Measurements from ENCODE around the gene RAI1.

Gene RAI1

DNA sequence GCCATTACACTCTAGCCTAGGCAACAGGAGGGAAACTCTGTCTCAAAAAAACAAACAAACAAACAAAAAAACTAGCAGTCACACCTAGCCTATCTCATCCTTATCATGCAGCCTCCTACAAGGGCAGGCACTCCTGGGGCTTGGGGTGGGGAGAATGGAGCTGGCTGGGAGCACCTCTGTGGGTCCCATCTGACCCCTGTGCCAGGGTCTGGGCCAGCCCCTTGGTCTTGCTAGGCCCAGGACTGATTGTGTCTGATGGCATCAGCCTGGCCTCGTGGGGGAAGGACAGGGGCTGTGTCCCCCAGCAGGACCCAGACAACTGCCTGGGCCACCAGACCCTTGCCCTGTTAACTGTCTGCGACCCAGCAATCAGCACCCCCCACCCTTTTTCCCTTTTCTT, 105.7 kb downstream of the RAI1 start:
- DNase-seq (ENCODE audit: low read depth), result no peak

DNA sequence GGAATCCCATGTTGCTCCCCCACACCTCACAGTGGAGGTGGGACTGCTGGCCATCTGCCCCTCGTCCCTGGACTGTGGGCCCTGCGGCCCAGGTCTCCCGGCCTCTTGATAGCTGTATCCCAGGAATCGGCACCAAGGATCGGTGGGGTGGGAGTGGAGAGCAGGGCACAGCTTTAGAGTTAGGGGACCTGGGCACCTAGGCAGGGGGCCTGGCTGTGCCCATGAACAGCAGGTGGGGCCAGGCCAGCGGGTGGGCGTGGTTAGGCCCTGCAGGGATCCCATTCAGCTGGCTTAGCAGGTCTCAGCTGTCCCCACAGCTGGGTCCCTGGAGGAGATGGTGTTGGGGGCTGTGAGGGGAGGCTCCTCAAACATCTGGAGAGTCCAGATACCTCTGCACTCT, 106.3 kb downstream of the RAI1 start:
- DNase-seq (ENCODE audit: low read depth), result no peak

DNA sequence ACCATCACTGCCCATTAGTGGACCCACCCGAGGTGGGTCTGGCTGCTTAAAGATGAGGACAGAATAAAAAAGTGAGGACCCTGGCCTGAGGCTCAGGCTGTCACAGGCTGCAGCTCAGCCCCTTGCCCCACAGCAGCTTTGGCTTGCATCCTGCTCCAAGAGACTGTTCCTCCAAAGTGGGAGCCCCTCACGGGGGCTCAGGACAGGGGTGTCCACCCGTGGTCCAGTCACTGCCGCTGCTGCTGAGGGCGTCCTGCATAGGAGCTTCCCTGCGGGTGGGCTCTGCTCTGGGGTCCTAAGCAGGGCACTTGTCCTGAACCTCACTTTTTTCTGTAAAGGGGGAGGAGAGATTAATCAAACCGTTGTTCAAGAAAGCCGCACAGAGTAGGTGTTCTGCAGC, 107.7 kb downstream of the RAI1 start:
- no peak for DNase-seq (ENCODE audit: low read depth)

DNA sequence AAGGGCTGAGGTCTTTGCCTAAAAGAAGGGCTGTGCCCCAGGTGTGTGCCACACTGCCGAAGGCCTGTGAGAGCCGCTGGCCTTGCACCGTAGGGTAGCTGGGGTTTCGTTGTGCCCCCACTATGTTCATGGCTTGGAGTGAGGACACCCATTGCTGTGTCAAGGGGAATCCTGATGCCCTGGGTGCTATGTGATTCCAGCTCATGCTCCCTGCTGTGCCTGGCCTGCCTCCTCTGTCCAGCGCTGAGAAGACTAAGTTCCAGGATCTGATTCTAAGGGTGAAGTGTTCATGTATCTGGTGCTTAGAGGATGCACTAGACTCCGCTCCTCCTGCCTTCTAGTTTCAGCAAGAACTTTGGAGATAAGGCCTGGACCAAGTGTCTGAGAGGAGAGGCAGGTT, 108.2 kb downstream of the RAI1 start:
- DNase-seq (ENCODE audit: low read depth), result no peak

DNA sequence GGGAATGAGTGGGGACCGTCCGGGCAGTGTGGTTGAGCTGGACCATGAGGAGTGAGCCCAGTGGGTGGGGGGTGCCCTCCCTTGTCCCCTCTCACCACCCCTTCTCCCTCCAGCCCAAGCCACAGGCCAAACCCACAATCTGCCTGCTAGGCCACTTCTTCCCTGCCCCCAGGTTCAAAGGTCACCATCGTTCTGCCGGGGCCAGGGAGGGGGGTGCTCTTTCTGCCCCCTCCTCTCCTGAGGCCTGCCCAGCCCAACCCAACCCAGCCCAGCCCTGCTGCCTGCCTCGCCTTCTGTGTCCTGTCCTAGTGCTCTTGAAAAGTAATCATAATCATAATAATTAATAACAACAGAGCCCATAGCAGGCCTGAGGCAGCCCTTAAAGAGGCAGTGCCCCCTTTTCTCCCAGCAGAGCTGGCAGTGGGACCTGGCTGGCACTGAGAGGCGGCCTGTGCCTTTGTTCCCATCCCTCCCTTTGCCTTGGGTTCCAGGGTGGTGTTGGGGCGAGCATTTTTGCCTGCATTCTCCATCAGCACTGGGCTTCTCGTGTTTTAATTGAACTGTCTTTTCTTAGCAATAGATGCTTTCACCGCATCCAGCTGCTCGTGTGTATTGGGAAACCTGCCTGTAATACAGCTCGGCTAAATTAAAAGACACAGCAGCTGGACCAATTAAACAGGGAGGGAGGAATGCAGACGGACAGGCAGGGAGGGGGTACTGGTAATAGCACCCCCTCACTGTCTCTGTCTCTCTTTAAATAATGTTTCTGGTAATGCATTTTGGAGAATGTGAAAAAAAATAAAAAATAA, 108.8 kb downstream of the RAI1 start:
- DNase-seq (ENCODE audit: low read depth), result no peak

DNA sequence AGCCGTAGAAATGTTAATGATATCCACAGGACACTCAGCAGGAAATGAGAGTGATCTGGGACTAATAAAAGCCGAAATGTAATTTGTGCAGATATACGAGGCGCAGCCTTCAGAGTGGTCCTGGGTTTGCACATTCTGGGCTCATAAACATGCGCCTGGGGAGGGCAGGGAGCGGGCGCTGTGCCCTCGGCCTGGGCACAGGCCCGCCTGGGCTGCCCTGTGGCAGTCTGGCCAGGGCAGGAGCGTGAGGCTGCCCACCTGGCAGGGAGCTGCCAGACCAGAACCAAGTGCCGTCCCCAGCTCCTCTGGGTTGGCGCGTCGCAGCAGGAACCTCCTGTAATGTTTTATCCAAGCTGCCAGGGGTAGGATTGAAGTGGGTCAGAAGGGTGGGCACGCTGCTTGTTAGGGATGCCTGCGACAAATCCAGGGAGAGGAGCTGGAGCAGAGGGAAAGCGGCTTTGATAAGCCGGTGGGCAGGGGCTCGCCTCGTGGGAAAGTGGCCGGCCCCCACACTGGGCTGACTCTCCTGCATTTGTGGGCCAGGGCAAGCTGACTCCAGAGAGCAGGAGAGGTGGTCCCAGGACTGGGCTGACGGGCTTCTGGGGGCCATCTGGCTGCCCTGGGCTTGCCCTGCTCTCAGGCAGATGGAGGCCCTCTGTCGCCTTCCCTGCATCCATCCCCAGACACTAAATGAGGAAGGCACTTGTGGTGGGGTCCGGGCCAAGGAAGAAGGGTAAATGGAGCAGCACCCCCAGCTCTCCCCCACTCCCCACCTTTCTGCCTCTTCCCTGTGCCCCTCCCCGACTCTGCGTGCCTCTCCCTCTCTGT, 109.6 kb downstream of the RAI1 start:
- DNase-seq (ENCODE audit: low read depth), result no peak

DNA sequence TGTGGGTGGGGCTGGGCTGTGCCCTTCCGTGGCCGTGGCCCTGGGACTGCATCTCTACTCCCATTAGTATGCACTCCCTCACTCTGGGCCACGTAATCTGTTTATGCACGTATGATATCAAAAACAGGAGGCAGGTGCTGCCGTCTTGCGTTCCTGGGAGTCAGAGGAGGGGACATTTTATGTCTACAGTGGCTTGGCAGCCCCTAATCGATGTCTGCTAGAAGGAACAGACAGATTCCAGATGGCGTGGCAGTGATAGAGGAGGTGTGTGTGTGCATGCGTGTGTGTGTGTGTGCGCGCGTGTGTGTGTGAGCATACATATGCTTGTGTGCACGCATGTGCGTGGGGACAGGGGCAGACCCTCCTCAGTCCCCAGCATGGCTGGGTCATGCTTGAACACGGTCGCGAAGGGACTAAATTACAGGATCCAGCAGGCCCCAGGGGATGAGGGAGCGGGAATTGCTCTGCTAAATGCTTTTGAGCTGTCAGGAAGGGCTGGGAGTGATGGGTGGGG, 110.8 kb downstream of the RAI1 start:
- DNase-seq (ENCODE audit: low read depth), result no peak

DNA sequence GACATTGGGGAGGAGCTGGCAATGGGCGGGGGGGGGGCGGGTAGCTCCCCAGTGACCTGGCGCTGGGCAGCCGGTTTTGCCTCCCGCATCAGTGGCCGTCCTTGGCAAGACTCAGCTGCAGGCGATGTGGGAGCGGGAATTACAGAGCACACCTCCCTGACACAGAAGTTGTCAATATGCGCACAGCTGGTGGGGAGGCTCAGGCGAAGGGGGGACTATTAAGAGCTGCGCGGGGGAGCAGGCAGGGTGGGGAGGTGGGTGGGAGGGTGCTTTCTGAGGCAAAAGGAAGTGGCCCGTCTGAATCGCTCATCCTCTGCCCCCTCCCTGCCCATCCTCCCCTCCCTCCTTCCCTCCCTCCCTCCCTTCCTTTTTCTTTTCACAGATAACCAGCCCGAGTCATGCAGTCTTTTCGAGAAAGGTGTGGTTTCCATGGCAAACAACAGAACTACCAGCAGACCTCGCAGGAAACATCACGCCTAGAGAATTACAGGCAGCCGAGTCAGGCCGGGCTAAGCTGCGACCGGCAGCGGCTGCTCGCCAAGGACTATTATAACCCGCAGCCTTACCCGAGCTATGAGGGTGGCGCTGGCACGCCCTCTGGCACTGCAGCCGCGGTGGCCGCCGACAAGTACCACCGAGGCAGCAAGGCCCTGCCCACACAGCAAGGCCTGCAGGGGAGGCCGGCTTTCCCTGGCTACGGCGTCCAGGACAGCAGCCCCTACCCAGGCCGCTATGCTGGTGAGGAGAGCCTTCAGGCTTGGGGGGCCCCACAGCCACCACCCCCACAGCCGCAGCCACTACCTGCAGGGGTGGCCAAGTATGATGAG, 111.5 kb downstream of the RAI1 start:
- DNase-seq (ENCODE audit: low read depth), result peak; percentile 93

DNA sequence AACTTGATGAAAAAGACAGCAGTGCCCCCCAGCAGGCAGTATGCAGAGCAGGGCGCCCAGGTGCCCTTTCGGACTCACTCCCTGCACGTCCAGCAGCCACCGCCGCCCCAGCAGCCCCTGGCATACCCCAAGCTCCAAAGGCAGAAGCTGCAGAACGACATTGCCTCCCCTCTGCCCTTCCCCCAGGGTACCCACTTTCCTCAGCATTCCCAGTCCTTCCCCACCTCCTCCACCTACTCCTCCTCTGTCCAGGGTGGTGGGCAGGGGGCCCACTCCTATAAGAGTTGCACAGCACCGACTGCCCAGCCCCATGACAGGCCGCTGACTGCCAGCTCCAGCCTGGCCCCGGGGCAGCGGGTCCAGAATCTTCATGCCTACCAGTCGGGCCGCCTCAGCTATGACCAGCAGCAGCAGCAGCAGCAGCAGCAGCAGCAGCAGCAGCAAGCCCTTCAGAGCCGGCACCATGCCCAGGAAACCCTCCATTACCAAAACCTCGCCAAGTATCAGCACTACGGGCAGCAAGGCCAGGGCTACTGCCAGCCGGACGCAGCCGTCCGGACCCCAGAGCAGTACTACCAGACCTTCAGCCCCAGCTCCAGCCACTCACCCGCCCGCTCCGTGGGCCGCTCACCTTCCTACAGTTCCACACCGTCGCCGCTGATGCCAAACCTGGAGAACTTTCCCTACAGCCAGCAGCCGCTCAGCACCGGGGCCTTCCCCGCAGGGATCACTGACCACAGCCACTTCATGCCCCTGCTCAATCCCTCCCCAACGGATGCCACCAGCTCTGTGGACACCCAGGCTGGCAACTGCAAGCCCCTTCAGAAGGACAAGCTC, 112.3 kb downstream of the RAI1 start:
- no peak for DNase-seq (ENCODE audit: low read depth)

DNA sequence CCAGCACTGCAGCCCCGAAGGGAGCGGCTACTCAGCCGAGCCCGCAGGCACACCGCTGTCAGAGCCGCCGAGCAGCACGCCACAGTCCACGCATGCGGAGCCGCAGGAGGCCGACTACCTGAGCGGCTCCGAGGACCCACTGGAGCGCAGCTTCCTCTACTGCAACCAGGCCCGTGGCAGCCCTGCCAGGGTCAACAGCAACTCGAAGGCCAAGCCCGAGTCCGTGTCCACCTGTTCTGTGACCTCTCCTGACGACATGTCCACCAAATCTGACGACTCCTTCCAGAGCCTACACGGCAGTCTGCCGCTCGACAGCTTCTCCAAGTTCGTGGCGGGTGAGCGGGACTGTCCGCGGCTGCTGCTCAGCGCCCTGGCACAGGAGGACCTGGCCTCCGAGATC, 113.1 kb downstream of the RAI1 start:
- no peak for DNase-seq (ENCODE audit: low read depth)

DNA sequence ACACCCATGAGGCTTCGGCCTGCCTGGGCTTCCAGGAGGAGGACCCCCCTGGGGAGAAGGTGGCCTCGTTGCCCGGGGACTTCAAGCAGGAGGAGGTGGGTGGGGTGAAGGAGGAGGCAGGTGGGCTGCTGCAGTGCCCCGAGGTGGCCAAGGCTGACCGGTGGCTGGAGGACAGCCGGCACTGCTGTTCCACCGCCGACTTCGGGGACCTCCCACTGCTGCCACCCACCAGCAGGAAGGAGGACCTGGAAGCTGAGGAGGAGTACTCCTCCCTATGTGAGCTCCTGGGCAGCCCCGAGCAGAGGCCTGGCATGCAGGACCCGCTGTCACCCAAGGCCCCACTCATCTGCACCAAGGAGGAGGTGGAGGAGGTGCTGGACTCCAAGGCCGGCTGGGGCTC, 114.0 kb downstream of the RAI1 start:
- DNase-seq (ENCODE audit: low read depth), result no peak

DNA sequence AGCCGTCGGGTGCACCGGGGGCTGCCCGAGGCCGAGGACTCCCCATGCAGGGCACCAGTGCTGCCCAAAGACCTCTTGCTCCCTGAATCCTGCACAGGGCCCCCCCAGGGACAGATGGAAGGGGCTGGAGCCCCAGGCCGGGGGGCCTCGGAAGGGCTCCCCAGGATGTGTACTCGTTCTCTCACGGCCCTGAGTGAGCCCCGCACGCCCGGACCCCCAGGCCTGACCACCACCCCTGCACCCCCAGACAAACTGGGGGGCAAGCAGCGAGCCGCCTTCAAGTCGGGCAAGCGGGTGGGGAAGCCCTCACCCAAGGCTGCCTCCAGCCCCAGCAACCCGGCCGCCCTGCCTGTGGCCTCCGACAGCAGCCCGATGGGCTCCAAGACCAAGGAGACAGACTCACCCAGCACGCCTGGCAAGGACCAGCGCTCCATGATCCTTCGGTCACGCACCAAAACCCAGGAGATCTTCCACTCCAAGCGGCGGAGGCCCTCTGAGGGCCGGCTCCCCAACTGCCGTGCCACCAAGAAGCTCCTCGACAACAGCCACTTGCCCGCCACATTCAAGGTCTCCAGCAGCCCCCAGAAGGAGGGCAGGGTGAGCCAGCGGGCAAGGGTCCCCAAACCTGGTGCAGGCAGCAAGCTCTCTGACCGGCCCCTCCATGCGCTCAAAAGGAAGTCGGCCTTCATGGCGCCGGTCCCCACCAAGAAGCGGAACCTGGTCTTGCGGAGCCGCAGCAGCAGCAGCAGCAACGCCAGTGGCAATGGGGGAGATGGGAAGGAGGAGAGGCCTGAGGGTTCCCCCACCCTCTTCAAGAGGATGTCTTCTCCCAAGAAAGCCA, 114.9 kb downstream of the RAI1 start:
- no peak for DNase-seq (ENCODE audit: low read depth)

DNA sequence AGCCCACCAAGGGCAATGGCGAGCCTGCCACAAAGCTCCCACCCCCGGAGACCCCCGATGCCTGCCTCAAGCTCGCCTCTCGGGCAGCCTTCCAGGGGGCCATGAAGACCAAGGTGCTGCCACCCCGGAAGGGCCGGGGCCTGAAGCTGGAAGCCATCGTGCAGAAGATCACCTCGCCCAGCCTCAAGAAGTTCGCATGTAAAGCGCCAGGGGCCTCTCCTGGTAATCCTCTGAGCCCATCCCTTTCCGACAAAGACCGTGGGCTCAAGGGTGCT, 115.5 kb downstream of the RAI1 start:
- no peak for DNase-seq (ENCODE audit: low read depth)

DNA sequence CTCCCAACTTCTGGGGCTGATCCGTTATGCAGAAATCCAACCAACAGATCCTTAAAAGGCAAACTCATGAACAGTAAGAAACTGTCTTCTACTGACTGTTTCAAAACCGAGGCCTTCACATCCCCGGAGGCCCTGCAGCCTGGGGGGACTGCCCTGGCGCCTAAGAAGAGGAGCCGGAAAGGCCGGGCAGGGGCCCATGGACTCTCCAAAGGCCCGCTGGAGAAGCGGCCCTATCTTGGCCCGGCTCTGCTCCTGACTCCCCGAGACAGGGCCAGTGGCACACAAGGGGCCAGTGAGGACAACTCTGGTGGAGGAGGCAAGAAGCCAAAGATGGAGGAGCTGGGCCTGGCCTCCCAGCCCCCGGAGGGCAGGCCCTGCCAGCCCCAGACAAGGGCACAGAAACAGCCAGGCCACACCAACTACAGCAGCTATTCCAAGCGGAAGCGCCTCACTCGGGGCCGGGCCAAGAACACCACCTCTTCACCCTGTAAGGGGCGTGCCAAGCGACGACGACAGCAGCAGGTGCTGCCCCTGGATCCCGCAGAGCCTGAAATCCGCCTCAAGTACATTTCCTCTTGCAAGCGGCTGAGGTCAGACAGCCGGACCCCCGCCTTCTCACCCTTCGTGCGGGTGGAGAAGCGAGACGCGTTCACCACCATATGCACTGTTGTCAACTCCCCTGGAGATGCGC, 116.0 kb downstream of the RAI1 start:
- no peak for DNase-seq (ENCODE audit: low read depth)

DNA sequence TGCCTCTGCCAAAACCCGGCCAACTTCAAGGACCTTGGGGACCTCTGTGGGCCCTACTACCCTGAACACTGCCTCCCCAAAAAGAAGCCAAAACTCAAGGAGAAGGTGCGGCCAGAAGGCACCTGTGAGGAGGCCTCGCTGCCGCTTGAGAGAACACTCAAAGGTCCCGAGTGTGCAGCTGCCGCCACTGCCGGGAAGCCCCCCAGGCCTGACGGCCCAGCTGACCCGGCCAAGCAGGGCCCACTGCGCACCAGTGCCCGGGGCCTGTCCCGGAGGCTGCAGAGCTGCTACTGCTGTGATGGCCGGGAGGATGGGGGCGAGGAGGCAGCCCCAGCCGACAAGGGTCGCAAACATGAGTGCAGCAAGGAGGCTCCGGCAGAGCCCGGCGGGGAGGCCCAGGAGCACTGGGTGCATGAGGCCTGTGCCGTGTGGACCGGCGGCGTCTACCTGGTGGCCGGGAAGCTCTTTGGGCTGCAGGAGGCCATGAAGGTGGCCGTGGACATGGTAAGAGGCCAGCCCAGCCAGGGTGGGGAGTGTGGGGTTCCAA, 116.8 kb downstream of the RAI1 start:
- no peak for DNase-seq (ENCODE audit: low read depth)

DNA sequence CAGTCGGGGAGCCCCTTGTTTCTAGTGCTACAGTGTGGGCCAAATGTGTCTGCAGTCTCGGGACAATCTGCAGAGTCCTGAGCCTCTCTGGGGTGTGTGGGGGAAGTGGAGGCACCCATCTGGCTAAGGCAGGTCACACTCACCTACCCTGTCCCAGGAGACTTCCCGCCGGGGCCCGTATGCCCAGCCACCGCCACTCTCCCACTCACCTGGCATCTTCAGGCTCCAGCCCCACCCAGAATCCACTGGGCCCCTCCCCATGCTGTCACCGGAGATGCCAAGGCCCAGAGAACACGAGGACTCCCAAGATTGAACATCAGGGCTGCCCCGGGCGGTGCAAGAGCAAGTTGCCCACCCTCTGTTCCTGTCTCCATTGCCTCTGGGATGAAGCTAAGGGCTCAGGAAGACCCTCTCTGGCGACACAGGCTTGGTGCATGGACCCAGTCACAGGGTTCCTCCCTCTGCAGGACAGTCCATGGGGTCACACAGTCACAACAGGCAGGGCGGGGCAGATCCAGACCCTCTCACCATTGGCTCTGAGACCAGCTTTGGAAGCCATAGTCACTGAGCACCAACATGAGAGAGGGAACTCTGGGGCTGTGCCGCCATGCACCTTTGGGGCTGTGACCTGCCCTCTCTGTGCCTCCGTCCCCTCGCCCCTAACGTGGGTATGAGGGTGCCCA, 117.5 kb downstream of the RAI1 start:
- no peak for DNase-seq (ENCODE audit: low read depth)

DNA sequence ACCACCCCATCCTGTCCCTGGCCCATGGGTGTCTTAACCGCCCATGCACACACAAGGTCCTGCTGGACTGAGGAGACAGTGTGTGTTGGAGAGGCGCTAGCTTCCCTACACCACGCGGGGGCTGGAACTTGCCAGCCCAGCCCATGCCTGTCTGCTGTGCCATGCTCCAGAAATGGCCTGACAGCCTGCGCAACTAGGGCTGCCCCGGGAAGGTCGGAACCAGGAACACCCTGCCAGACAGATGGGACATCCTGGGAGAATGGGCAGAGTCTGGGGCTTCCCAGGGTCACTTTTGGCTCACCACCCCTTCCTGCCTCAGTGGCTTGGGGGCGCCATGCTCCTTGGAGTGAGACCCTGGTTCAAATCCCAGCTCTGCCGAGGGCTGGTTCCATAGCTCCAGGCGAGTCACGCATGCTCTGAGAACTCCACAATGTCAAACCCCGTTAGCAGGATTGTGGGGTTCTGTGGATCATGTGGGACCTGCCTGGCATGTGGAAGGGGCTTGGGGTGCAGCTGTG, 119.3 kb downstream of the RAI1 start:
- DNase-seq (ENCODE audit: low read depth), result no peak

DNA sequence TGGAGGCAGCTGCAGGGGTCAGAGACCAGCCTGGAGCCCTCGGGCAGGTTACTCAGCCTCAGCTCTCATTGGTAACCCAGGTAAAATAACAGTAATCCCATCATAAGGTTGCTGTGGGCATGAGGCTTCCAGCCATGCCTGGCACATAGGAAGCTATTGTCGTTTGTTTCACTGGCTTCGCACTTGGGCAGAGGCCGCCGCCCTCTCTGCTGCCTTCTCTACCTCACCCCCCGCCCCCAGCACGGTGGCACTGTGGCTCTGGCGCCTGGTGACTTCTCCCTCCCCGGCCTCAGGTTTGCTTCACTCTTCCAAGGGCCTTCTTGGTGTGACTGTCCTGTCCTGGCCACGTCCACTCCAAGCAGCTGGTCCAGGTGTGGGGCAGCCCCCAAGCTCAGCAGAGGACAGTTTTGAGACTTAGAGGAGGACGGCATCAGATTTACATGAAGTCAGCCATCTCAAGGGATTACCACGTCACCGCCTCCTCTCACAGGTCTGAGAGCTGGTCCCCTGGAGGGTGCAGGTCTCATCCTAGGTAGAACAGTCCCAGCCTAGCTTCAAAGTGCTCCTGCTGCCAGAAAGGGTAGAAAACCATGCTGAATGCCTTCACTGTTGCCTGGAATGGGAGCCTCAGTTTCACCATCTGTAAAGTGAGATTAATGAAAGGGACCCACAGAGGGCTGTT, 120.7 kb downstream of the RAI1 start:
- DNase-seq (ENCODE audit: low read depth), result no peak
